GM12874 (cell line): ENCODE results near the gene CNOT4.

Experiments used
- TF ChIP-seq, protein P1 (sequence below): IDR thresholded peaks from 2 replicates; pipeline ENCODE4 v1.5.1; 2011; ENCODE audit warnings: low read depth, mild to moderate bottlenecking, control low read depth, low read length, moderate library complexity; ENCODE audit not compliant: insufficient read depth

CNOT4 gene

GRCh38 chr7:135372222-135372621 is 137.7 kb downstream of the CNOT4 start:
- TF ChIP-seq, protein P1, sequence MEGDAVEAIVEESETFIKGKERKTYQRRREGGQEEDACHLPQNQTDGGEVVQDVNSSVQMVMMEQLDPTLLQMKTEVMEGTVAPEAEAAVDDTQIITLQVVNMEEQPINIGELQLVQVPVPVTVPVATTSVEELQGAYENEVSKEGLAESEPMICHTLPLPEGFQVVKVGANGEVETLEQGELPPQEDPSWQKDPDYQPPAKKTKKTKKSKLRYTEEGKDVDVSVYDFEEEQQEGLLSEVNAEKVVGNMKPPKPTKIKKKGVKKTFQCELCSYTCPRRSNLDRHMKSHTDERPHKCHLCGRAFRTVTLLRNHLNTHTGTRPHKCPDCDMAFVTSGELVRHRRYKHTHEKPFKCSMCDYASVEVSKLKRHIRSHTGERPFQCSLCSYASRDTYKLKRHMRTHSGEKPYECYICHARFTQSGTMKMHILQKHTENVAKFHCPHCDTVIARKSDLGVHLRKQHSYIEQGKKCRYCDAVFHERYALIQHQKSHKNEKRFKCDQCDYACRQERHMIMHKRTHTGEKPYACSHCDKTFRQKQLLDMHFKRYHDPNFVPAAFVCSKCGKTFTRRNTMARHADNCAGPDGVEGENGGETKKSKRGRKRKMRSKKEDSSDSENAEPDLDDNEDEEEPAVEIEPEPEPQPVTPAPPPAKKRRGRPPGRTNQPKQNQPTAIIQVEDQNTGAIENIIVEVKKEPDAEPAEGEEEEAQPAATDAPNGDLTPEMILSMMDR, result no peak

GRCh38 chr7:135370656-135371055 is 139.2 kb downstream of the CNOT4 start:
- TF ChIP-seq, protein P1, result no peak

DNA sequence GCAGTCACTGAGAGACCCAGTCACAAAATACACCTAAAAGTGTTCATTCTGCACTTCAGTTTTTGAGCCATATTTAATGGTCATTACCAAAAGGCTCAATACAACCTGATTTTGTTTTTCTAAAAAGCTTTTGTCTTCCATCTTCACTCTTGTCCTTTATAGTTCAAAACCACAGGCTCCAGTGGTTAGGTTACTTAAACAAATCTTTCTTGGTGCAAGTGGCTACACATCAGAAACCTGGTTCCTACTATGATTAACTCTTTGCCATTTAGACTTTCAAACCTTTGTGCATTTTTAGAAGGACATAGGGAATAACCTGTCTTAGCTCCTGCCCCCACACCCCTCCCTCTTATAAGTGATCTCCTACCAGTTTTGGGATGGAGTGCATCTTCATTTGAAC is 140.5 kb downstream of the CNOT4 start:
- TF ChIP-seq, protein P1, result no peak

- TF ChIP-seq, protein P1, result no peak
These were observed 141.3 kb downstream of the CNOT4 start for GRCh38 chr7:135368416-135369186.

GRCh38 chr7:135366843-135367508 is 142.9 kb downstream of the CNOT4 start:
- TF ChIP-seq, protein P1, result no peak

DNA sequence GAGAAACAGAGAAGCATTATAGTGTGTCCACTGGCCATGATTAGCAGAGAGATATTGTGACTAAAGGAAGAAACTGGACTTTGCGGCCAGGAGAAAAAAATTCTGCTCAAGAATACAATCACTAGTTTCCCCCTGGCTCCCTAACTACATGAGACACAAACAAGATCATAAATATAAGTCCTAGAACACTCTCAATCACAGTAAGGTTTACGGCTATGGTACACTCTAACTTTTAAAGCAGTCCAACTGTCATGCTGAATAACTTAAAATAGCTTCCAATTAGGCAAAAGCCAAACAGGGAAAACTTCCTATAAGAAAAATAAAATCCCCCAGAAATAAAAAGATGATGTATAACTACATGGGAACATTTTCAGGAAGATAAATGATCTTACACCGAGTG is 144.2 kb downstream of the CNOT4 start:
- TF ChIP-seq, protein P1, result no peak

GRCh38 chr7:135364206-135364605 is 145.7 kb downstream of the CNOT4 start:
- TF ChIP-seq, protein P1, result no peak
